Retinal pigment epithelial cell (primary cell): ENCODE results near the gene N4BP3.
A peak's percentile ranks its signal among the peaks of the same experiment; 100 is the strongest.
"Not testable (repeated sequence)": the region's sequence is repeated elsewhere in the genome, so short reads cannot be mapped to it uniquely, and the experiment has no call there.

Experiments
- DNase-seq: peaks from one replicate; pipeline ENCODE4 v3.0.0-alpha.2; 2010; ENCODE audit warnings: low read depth
- H3K4me3 ChIP-seq: 2 replicates; pipeline ENCODE4 v1.5.1; 2011; ENCODE audit warnings: mild to moderate bottlenecking, low read length, control low read depth, moderate library complexity
- CTCF ChIP-seq: conservative IDR thresholded peaks from 2 replicates; pipeline ENCODE4 v1.5.1; 2011; ENCODE audit warnings: low read depth, low read length, control low read depth, inconsistent platforms

The N4BP3 gene

GRCh38 chr5:178113141-178113787, at the start of gene N4BP3:
TSS of gene N4BP3 (plus strand) at chr5:178113532. CDS start at chr5:178119584, 6,052 bp downstream.
- DNase-seq, result no peak
- no peak for TF ChIP-seq CTCF
- H3K4me3 ChIP-seq, result peak within 1 kb of the TSS; percentile 32

GRCh38 chr5:178067755-178068154, 45.6 kb upstream of the N4BP3 start:
- no peak for TF ChIP-seq CTCF
- DNase-seq, result no peak
- no peak overlapping the region for H3K4me3 ChIP-seq

GRCh38 chr5:178068293-178068692, 45.0 kb upstream of the N4BP3 start:
- DNase-seq, result no peak
- TF ChIP-seq CTCF, result no peak
- no peak overlapping the region for H3K4me3 ChIP-seq

- TF ChIP-seq CTCF, result peak; percentile 29
- DNase-seq, result no peak
- H3K4me3 ChIP-seq, result no peak overlapping the region
Measured at GRCh38 chr5:178069909-178070308, 43.4 kb upstream of the N4BP3 start.

- H3K4me3 ChIP-seq, result no peak overlapping the region
- TF ChIP-seq CTCF, result no peak
- DNase-seq, result no peak
Measured at GRCh38 chr5:178071108-178071507, 42.2 kb upstream of the N4BP3 start.

GRCh38 chr5:178072749-178073148, 40.6 kb upstream of the N4BP3 start:
- no peak for TF ChIP-seq CTCF
- H3K4me3 ChIP-seq, result no peak overlapping the region
- DNase-seq, result no peak

GRCh38 chr5:178074266-178074952, 38.9 kb upstream of the N4BP3 start:
- DNase-seq, result peak; percentile 13
- no peak overlapping the region for H3K4me3 ChIP-seq
- peak; percentile 27 for TF ChIP-seq CTCF

GRCh38 chr5:178076965-178077364, 36.4 kb upstream of the N4BP3 start:
- DNase-seq, H3K4me3 ChIP-seq: not testable (repeated sequence)
